ENCODE measurements around the gene AGMO. TPM values are rescaled to one million over a fixed set of nuclear protein-coding genes. Genes with fewer than 3 reads are reported as not detected.
"Not testable (repeated sequence)": the region's sequence is repeated elsewhere in the genome, so short reads cannot be mapped to it uniquely, and the experiment has no call there.

The AGMO gene
- total RNA-seq, 1 experiment from 2014 or later, result 0.77 TPM

- ChIA-PET CTCF (no interaction called here), POLR2A (no interaction called here)
- H3K27ac Mint-ChIP-seq, result no peak overlapping the region
- peaks cover 14% of the 10 kb centered on the region for H3K4me1 Mint-ChIP-seq
- no peak overlapping the region for H3K4me3 Mint-ChIP-seq
- TF ChIP-seq E2F4 (CRISPR knock-in tag; IDR thresholded peaks at IDR 0.05; ENCODE audit: borderline replicate concordance, low read depth) (no peak), NFATC4 (CRISPR knock-in tag; IDR thresholded peaks at IDR 0.05) (no peak), CREB1 (CRISPR knock-in tag; IDR thresholded peaks at IDR 0.05) (no peak), ATF1 (CRISPR knock-in tag; IDR thresholded peaks at IDR 0.05) (no peak), KAT7 (CRISPR knock-in tag; IDR thresholded peaks at IDR 0.05; ENCODE audit: borderline replicate concordance) (no peak), PRRX2 (CRISPR knock-in tag; IDR thresholded peaks at IDR 0.05) (no peak), GABPB1 (CRISPR knock-in tag; IDR thresholded peaks at IDR 0.05) (no peak)
- TF ChIP-seq, protein P1, sequence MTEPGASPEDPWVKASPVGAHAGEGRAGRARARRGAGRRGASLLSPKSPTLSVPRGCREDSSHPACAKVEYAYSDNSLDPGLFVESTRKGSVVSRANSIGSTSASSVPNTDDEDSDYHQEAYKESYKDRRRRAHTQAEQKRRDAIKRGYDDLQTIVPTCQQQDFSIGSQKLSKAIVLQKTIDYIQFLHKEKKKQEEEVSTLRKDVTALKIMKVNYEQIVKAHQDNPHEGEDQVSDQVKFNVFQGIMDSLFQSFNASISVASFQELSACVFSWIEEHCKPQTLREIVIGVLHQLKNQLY (CRISPR knock-in tag; IDR thresholded peaks at IDR 0.05), result no peak
- ATAC-seq (no peak), DNase-seq (ENCODE audit: low spot score) (no peak)
- no peaks in the 10 kb centered on the region; the same call in 1 of the 2 replicates for H3K27me3 Mint-ChIP-seq (ENCODE audit: low read depth)
- H3K9me3 Mint-ChIP-seq, result no peaks in the 10 kb centered on the region
- H3K36me3 Mint-ChIP-seq, result no peaks in the 10 kb centered on the region
Observed at GRCh38 chr7:15554744-15555143, 7.1 kb downstream of the AGMO start.

DNA sequence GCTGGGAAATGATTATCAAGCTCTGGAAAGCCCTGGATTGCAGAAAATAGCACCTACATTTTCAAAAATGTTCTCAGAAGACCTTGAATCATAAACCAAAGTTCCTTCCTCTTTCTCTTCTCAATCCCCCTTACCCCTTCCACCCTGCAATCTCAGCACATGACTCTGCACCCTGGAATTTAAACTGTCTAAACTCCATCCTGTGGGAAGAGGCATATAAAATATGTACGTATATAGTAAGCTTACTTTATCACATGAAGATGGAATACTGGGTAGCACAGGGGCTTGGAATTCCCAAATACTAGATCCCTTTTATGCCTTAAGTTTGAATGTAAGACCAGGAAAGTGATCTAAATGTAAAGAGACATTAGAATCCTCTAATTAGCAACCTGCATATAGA lies 7.7 kb downstream of the AGMO start:
- peaks cover 9% of the 10 kb centered on the region for H3K4me1 Mint-ChIP-seq
- H3K4me3 Mint-ChIP-seq, result no peak overlapping the region
- POLR2A ChIA-PET, result no interaction called here
- no peaks in the 10 kb centered on the region for H3K9me3 Mint-ChIP-seq
- H3K27me3 Mint-ChIP-seq (ENCODE audit: low read depth), result no peaks in the 10 kb centered on the region; the same call in 1 of the 2 replicates
- DNase-seq (ENCODE audit: low spot score) (no peak), ATAC-seq (no peak)
- no peak overlapping the region for H3K27ac Mint-ChIP-seq
- CTCF ChIA-PET, result no interaction called here
- no peaks in the 10 kb centered on the region for H3K36me3 Mint-ChIP-seq
- TF ChIP-seq TP53 (CRISPR knock-in tag; IDR thresholded peaks at IDR 0.05), result no peak
- no peak for TF ChIP-seq SMAD3 (CRISPR knock-in tag; IDR thresholded peaks at IDR 0.05; ENCODE audit: borderline replicate concordance)
- TF ChIP-seq, protein P2, sequence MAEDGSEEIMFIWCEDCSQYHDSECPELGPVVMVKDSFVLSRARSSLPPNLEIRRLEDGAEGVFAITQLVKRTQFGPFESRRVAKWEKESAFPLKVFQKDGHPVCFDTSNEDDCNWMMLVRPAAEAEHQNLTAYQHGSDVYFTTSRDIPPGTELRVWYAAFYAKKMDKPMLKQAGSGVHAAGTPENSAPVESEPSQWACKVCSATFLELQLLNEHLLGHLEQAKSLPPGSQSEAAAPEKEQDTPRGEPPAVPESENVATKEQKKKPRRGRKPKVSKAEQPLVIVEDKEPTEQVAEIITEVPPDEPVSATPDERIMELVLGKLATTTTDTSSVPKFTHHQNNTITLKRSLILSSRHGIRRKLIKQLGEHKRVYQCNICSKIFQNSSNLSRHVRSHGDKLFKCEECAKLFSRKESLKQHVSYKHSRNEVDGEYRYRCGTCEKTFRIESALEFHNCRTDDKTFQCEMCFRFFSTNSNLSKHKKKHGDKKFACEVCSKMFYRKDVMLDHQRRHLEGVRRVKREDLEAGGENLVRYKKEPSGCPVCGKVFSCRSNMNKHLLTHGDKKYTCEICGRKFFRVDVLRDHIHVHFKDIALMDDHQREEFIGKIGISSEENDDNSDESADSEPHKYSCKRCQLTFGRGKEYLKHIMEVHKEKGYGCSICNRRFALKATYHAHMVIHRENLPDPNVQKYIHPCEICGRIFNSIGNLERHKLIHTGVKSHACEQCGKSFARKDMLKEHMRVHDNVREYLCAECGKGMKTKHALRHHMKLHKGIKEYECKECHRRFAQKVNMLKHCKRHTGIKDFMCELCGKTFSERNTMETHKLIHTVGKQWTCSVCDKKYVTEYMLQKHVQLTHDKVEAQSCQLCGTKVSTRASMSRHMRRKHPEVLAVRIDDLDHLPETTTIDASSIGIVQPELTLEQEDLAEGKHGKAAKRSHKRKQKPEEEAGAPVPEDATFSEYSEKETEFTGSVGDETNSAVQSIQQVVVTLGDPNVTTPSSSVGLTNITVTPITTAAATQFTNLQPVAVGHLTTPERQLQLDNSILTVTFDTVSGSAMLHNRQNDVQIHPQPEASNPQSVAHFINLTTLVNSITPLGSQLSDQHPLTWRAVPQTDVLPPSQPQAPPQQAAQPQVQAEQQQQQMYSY (CRISPR knock-in tag; IDR thresholded peaks at IDR 0.05), result no peak
- no peak for TF ChIP-seq ZNF317 (CRISPR knock-in tag; IDR thresholded peaks at IDR 0.05; ENCODE audit: borderline replicate concordance, low read depth)
- no peak for TF ChIP-seq EMX1 (CRISPR knock-in tag; IDR thresholded peaks at IDR 0.05)
- TF ChIP-seq, protein P3, sequence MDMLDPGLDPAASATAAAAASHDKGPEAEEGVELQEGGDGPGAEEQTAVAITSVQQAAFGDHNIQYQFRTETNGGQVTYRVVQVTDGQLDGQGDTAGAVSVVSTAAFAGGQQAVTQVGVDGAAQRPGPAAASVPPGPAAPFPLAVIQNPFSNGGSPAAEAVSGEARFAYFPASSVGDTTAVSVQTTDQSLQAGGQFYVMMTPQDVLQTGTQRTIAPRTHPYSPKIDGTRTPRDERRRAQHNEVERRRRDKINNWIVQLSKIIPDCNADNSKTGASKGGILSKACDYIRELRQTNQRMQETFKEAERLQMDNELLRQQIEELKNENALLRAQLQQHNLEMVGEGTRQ (CRISPR knock-in tag; IDR thresholded peaks at IDR 0.05), result no peak
- no peak for TF ChIP-seq ESRRA (CRISPR knock-in tag; IDR thresholded peaks at IDR 0.05; ENCODE audit: borderline replicate concordance)
- TF ChIP-seq, protein P4, sequence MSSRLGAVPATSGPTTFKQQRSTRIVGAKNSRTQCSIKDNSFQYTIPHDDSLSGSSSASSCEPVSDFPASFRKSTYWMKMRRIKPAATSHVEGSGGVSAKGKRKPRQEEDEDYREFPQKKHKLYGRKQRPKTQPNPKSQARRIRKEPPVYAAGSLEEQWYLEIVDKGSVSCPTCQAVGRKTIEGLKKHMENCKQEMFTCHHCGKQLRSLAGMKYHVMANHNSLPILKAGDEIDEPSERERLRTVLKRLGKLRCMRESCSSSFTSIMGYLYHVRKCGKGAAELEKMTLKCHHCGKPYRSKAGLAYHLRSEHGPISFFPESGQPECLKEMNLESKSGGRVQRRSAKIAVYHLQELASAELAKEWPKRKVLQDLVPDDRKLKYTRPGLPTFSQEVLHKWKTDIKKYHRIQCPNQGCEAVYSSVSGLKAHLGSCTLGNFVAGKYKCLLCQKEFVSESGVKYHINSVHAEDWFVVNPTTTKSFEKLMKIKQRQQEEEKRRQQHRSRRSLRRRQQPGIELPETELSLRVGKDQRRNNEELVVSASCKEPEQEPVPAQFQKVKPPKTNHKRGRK (CRISPR knock-in tag; IDR thresholded peaks at IDR 0.05; ENCODE audit: borderline replicate concordance), result no peak
- TF ChIP-seq GABPB1 (CRISPR knock-in tag; IDR thresholded peaks at IDR 0.05), result no peak
- TF ChIP-seq ZSCAN18 (CRISPR knock-in tag; IDR thresholded peaks at IDR 0.05), result no peak
- TF ChIP-seq, protein P5, sequence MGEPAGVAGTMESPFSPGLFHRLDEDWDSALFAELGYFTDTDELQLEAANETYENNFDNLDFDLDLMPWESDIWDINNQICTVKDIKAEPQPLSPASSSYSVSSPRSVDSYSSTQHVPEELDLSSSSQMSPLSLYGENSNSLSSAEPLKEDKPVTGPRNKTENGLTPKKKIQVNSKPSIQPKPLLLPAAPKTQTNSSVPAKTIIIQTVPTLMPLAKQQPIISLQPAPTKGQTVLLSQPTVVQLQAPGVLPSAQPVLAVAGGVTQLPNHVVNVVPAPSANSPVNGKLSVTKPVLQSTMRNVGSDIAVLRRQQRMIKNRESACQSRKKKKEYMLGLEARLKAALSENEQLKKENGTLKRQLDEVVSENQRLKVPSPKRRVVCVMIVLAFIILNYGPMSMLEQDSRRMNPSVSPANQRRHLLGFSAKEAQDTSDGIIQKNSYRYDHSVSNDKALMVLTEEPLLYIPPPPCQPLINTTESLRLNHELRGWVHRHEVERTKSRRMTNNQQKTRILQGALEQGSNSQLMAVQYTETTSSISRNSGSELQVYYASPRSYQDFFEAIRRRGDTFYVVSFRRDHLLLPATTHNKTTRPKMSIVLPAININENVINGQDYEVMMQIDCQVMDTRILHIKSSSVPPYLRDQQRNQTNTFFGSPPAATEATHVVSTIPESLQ (CRISPR knock-in tag; IDR thresholded peaks at IDR 0.05), result no peak

DNA sequence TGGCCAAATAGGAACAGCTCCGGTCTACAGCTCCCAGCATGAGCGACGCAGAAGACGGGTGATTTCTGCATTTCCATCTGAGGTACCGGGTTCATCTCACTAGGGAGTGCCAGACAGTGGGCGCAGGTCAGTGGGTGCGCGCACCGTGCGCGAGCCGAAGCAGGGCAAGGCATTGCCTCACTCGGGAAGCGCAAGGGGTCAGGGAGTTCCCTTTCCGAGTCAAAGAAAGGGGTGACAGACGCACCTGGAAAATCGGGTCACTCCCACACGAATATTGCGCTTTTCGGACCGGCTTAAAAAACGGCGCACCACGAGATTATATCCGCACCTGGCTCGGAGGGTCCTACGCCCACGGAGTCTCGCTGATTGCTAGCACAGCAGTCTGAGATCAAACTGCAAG lies 14.5 kb downstream of the AGMO start:
- ATAC-seq; POLR2A ChIA-PET; H3K36me3 Mint-ChIP-seq; CTCF ChIA-PET; DNase-seq (ENCODE audit: low spot score); H3K9me3 Mint-ChIP-seq; H3K27me3 Mint-ChIP-seq (ENCODE audit: low read depth): not testable (repeated sequence)
- Mint-ChIP-seq H3K4me3 (peak overlapping the region; percentile 77), H3K4me1 (peaks cover 14% of the 10 kb centered on the region), H3K27ac (peak overlapping the region; percentile 83)
